Ectodermal cell (in vitro differentiated cells): Measurements from ENCODE around the gene HEMK1.

Source experiments
- H3K27ac ChIP-seq: 2 replicates; pipeline ENCODE4 v1.7.0; 2013; ENCODE audit warnings: mild to moderate bottlenecking, low read depth, low read length; ENCODE audit not compliant: insufficient read depth, poor library complexity, severe bottlenecking
- H3K27me3 ChIP-seq: 2 replicates; pipeline ENCODE4 v1.7.0; 2013; ENCODE audit warnings: mild to moderate bottlenecking, low read length; ENCODE audit not compliant: insufficient read depth, control insufficient read depth, poor library complexity, severe bottlenecking
- H3K36me3 ChIP-seq: one replicate; pipeline ENCODE4 v1.7.0; 2013; ENCODE audit warnings: low read length; ENCODE audit not compliant: control insufficient read depth, insufficient read depth
- H3K4me1 ChIP-seq: one replicate; pipeline ENCODE4 v1.7.0; 2013; ENCODE audit warnings: low read length; ENCODE audit not compliant: control insufficient read depth, insufficient read depth
- H3K4me3 ChIP-seq: 2 replicates; pipeline ENCODE4 v1.7.0; 2013; ENCODE audit warnings: low read depth, low read length, control low read depth; ENCODE audit not compliant: insufficient read depth
- H3K9me3 ChIP-seq: 2 replicates; pipeline ENCODE4 v1.7.0; 2013; ENCODE audit warnings: mild to moderate bottlenecking, low read length, moderate library complexity; ENCODE audit not compliant: control insufficient read depth
- WGBS, 2 experiments: methylation state at CpG; one replicate each; pipeline ENCODE4 v1.1.7; 2013; ENCODE audit warnings: missing lambda C conversion rate in 2 of 2; 5-methylcytosine and 5-hydroxymethylcytosine counted together

The HEMK1 gene

DNA sequence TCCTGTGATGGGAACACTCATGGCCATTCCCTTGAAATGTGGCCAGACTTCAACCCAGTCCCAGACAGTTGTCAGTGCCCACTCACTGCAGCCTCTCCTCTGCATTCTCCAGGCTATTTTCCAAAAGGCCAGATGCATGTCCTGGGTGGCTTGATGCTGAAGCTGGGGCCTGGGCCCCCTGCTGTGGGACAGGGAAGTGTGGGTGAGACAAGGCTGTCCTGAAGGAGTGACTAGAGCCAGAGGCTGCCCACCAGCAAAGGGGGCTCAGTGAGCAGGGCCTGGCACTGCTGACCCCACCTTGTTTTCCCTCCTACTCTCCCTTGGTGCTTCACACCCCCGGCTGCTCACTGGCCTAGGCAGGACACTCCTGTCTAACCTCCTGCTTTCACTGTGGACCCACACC lies 30.4 kb downstream of the HEMK1 start:
- no peaks in the 10 kb centered on the region for H3K27me3 ChIP-seq
- H3K4me1 ChIP-seq = no peaks in the 10 kb centered on the region
- H3K27ac ChIP-seq = no peak overlapping the region
- WGBS, 2 experiments = 88 to 100% methylated on average over 1 of the region's 1 CpG
- H3K36me3 ChIP-seq = no peaks in the 10 kb centered on the region
- no peaks in the 10 kb centered on the region for H3K9me3 ChIP-seq
- H3K4me3 ChIP-seq = no peak overlapping the region

DNA sequence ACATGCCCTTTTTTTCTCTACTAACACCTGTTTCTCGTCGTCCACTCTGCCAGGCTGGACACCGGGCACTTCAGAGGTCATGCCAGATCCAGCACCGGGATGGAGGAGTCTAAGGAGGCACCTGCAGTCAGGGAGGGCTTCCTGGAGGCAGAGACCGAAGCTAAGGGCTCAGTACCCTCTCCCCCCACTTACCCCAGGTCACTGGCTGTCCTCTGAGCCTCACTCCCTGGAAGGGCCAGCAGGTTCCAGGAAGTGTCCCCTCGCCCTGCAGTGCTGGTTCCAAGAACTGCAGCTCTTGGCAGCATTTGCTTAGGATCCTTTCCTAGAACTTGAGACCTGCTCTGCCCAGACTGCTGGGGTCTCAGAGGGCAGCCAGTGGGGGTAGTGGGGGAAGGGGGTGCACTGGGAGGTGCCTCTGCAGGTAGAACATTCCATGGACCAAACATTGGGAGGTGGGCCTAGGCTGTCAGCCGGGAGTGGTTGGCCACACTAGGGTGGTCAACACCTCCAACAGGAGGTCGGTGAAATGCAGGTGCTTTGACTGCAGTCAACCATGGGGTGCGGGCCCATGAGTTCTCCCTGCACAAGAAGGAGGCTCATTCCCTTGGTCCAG lies 30.9 kb downstream of the HEMK1 start:
- no peaks in the 10 kb centered on the region for H3K9me3 ChIP-seq
- WGBS, 2 experiments = 92% methylated on average over 9 of the region's 9 CpGs
- no peaks in the 10 kb centered on the region for H3K27me3 ChIP-seq
- no peaks in the 10 kb centered on the region for H3K36me3 ChIP-seq
- no peak overlapping the region for H3K27ac ChIP-seq
- H3K4me3 ChIP-seq = no peak overlapping the region
- H3K4me1 ChIP-seq = no peaks in the 10 kb centered on the region

GRCh38 chr3:50600841-50601591 lies 31.7 kb downstream of the HEMK1 start:
- no peaks in the 10 kb centered on the region for H3K36me3 ChIP-seq
- H3K4me1 ChIP-seq = no peaks in the 10 kb centered on the region
- no peaks in the 10 kb centered on the region for H3K9me3 ChIP-seq
- H3K27ac ChIP-seq = no peak overlapping the region
- H3K4me3 ChIP-seq = no peak overlapping the region
- H3K27me3 ChIP-seq = no peaks in the 10 kb centered on the region
- 83 to 84% methylated on average over 14 of the region's 14 CpGs for WGBS, 2 experiments

GRCh38 chr3:50602595-50603191 lies 33.4 kb downstream of the HEMK1 start:
- H3K4me1 ChIP-seq = no peaks in the 10 kb centered on the region
- no peak overlapping the region for H3K4me3 ChIP-seq
- no peaks in the 10 kb centered on the region for H3K27me3 ChIP-seq
- H3K9me3 ChIP-seq = no peaks in the 10 kb centered on the region
- H3K27ac ChIP-seq = no peak overlapping the region
- H3K36me3 ChIP-seq = no peaks in the 10 kb centered on the region
- WGBS, 2 experiments = 88 to 90% methylated on average over 9 of the region's 9 CpGs

- H3K27ac ChIP-seq = no peak overlapping the region
Observed at GRCh38 chr3:50603261-50604109, 34.2 kb downstream of the HEMK1 start.

GRCh38 chr3:50604110-50604621 lies 34.8 kb downstream of the HEMK1 start:
- H3K27ac ChIP-seq = no peak overlapping the region
- 89 to 90% methylated on average over 5 of the region's 5 CpGs for WGBS, 2 experiments

More at GRCh38 chr3:50603261-50604109, 34.2 kb downstream of the HEMK1 start:
- Histone ChIP-seq H3K9me3 (no peaks in the 10 kb centered on the region), H3K4me3 (no peak overlapping the region), H3K4me1 (no peaks in the 10 kb centered on the region), H3K36me3 (no peaks in the 10 kb centered on the region), H3K27me3 (no peaks in the 10 kb centered on the region)
- WGBS, 2 experiments = 75 to 76% methylated on average over 4 of the region's 4 CpGs

DNA sequence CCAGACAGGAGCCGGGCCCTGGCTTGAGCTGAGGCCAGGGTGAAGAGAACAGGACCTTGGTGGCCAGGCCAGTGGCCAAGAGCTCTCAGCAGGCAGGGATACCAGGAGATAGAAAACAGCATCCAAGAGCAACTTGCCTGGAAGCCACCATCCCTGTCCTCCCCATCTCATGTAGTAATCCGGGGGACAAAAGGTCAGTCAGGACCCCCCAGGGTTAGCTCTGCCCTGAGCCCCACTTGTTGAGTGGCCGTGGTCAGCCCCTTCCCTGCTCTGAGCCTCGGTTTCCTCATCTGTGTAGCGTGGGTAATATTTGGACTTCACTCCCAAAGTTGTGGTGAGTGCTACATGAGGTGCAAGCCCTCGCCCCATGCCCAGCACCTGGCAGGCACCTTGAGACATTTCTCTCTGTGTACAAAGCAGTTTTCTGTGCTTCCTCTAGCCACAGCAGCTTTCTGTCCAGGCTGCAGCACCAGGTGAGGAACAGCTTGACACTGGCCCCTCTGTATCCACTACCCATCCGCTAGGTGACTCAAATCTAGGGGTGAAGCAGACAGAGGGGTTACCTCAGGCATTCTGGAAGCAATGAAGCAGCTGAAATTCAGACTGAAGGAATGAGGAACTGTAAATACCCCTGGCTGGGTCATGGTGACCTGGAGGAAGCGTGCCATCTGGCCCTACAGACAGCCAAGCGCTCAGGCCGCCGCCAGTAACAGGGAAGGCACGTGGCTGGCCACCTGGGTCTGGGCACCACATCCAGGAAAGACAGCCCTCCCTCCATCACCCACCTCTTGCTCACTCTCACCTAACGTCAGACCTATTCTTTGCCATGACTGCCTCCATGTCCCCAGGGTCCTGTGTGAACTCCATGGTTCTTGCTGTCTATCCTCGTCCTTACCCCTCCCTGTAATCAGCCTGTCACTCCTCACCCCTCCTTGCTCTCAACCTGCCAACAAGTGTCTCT lies 35.6 kb downstream of the HEMK1 start:
- no peaks in the 10 kb centered on the region for H3K9me3 ChIP-seq
- H3K27me3 ChIP-seq = peaks cover 11% of the 10 kb centered on the region

More at GRCh38 chr3:50604110-50604621, 34.8 kb downstream of the HEMK1 start:
- Histone ChIP-seq H3K9me3 (no peaks in the 10 kb centered on the region), H3K27me3 (peaks cover 4% of the 10 kb centered on the region), H3K4me1 (no peaks in the 10 kb centered on the region), H3K4me3 (no peak overlapping the region), H3K36me3 (no peaks in the 10 kb centered on the region)

GRCh38 chr3:50605901-50606326 lies 36.6 kb downstream of the HEMK1 start:
- Histone ChIP-seq H3K27me3 (peaks cover 21% of the 10 kb centered on the region), H3K36me3 (no peaks in the 10 kb centered on the region), H3K4me3 (no peak overlapping the region), H3K9me3 (no peaks in the 10 kb centered on the region), H3K27ac (no peak overlapping the region), H3K4me1 (no peaks in the 10 kb centered on the region)
- 85 to 88% methylated on average over 5 of the region's 5 CpGs for WGBS, 2 experiments

More for the DNA sequence above, 35.6 kb downstream of the HEMK1 start:
- no peaks in the 10 kb centered on the region for H3K36me3 ChIP-seq
- 90% methylated on average over 14 of the region's 14 CpGs for WGBS, 2 experiments
- H3K4me3 ChIP-seq = no peak overlapping the region
- H3K27ac ChIP-seq = no peak overlapping the region
- H3K4me1 ChIP-seq = no peaks in the 10 kb centered on the region

DNA sequence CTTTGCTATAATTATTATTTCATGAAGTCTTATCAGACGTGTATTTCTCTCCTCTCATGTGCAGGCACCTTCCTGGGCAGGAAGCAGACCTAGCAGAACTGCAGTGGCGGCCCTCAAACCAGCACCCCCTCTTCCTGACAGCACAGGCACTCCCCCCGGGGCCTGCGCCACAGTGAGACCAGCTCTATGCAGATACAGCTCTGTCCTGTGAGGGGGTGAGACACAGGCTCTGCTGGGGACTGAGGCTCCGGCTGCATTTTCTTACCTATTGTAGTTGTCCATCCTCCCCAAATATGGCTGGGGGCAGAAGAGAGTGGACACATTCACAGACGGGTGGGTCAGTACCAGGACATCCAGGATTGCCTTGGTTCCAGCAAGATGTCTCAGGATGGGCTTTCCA lies 37.3 kb downstream of the HEMK1 start:
- Histone ChIP-seq H3K27ac (no peak overlapping the region), H3K27me3 (peaks cover 27% of the 10 kb centered on the region), H3K36me3 (no peaks in the 10 kb centered on the region), H3K9me3 (no peaks in the 10 kb centered on the region), H3K4me1 (no peaks in the 10 kb centered on the region), H3K4me3 (no peak overlapping the region)
- WGBS, 2 experiments = 83 to 84% methylated on average over 6 of the region's 6 CpGs
